Fibroblast of pulmonary artery (primary cell): ENCODE data around the gene CAND2.

ENCODE experiments used
- DNase-seq: peaks from one replicate; pipeline ENCODE4 v3.0.0-alpha.2; 2010; ENCODE audit warnings: low read depth
- H3K4me3 ChIP-seq: replicated peaks from 2 replicates; pipeline ENCODE4 v1.5.1; 2011; ENCODE audit warnings: low read depth, mild to moderate bottlenecking, control low read depth, low read length, moderate library complexity
- CTCF ChIP-seq: IDR thresholded peaks from 2 replicates; pipeline ENCODE4 v1.5.1; 2011; ENCODE audit warnings: mild to moderate bottlenecking, control low read depth, low read length, inconsistent platforms; ENCODE audit errors: missing control alignments

The CAND2 gene

GRCh38 chr3:12866836-12867235 lies 70.4 kb downstream of the CAND2 start:
- no peak for DNase-seq
- no peak for TF ChIP-seq CTCF
- H3K4me3 ChIP-seq = no peak overlapping the region

DNA sequence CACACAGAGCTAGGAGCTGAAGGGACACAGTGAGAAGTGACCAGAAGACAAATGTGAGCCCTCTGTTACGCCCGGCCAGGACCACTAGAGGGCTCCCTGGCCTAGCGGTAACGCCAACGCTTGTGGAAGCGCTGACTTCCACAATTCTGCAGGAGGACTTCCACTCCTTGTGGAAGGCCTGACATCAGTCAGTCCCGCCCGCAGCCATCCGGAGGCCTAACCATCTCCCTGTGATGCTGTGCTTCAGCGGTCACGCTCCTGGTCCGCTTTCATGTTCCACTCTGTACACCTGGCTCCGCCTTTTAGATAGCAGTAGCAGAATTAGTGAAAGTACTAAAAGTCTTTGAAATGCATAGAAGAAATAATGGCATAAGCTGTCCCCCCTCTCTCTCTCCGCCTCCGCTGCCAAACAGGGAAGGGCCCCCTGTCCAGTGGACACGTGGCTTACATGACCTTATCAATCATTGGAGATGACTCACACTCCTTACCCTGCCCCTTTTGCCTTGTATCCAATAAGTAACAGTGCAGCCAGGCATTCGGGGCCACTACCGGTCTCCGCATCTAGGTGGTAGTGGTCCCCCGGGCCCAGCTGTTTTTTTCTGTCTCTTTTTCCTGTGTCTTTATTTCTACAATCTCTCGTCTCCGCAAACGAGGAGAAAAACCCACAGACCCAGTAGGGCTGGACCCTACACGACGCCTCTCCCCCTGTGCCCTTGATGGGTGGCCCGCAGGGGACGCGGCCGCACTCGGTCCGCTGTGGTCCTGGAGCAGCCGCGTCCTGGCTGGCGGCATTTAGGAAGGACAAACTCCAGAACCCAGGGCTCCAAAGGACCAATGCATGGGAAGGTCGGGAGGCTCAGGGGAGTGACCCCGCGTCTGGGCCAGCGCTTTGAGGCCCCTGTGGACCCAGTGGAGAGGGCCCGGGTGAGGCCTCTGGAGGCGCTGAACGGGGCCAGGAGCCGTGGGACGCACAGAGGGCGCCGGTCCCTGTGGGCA lies 71.9 kb downstream of the CAND2 start:
- peak; percentile 91 for TF ChIP-seq CTCF
- DNase-seq = peak; percentile 90
- no peak overlapping the region for H3K4me3 ChIP-seq

DNA sequence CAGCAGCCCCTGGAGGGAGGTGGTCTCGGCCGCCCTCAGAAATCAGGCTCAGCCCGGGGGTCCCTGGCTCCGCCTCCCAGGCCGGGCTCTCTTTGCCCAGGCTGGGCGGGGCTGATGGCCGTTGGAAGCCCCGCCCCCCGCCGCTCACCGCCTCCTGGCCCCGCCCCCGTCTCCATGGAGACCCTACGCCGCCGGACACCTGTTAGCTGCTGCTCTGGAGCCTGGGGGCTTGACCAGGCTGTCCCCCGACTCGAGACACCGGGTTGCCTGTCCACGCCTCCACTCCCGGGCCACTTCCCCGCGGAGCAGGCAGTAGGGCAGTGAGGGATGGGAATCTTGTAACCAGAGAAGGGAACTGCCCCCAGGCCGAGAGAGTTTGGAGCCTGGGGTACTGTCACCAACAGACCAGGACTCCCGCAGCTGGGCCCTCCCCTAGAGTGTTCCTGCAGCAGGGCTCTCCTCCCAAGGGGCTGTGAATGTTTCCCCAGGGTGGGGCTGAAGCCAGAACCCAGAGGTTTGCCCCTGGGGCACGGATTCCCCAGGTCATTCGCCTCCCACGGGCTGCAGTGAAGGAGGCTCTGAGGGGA lies 72.6 kb downstream of the CAND2 start:
- DNase-seq = no peak
- H3K4me3 ChIP-seq = no peak overlapping the region

GRCh38 chr3:12870942-12871341 lies 74.5 kb downstream of the CAND2 start:
- no peak for DNase-seq
- no peak for TF ChIP-seq CTCF
- H3K4me3 ChIP-seq = no peak overlapping the region

More for the DNA sequence above, 72.6 kb downstream of the CAND2 start:
- no peak for TF ChIP-seq CTCF

GRCh38 chr3:12871404-12871983 lies 75.0 kb downstream of the CAND2 start:
- no peak overlapping the region for H3K4me3 ChIP-seq
- no peak for DNase-seq
- no peak for TF ChIP-seq CTCF

DNA sequence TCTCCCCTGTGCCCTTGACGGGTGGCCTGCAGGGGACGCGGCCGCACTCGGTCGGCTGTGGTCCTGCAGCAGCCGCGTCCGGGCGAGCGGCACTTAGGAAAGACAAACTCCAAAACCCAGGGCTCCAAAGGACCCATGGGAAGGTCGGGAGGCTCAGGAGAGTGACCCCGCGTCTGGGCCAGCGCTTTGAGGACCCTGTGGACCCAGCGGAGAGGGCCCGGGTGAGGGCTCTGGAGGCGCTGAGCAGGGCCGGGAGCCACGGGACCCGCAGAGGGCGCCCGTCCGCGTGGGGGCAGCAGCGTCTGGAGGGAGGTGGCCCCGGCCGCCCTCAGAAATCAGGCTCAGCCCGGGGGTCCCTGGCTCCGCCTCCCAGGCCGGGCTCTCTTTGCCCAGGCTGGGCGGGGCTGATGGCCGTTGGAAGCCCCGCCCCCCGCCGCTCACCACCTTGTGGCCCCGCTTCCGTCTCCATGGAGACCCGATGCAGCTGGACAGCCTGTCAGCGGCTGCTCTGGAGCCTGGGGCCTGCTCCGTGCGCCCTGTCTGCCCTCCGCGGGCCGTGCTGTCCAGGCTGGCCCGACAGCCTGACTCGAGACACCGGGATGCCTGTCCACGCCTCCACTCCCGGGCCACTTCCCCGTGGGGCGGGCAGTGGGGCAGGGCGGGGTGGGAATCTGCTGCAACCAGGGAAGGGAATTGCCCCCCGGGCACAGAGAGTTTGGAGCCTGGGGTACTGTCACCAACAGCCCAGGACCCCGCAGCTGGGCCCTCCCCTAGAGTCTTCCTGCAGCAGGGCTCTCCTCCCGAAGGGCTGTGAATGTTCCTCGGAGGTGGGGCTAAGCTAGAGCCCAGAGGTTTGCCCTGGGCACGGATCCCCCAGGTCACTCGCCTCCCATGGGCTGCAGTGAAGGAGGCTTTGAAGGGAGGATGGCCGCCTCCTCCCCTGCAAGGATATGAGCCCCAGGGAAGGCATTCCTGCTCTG lies 79.7 kb downstream of the CAND2 start:
- no peak for DNase-seq
- no peak for TF ChIP-seq CTCF
- H3K4me3 ChIP-seq = no peak overlapping the region
